NOMO-1 treated with dmso at 0.1 percent for 144 hours (cell line): ENCODE results near the gene STMP1.
"Not testable (repeated sequence)": the region's sequence is repeated elsewhere in the genome, so short reads cannot be mapped to it uniquely, and the experiment has no call there.

Experiments
- DNase-seq: peaks from one replicate; lab custom pipeline; 2025; ENCODE audit not compliant: unreplicated experiment; lab: John Stamatoyannopoulos, UW

Gene STMP1

DNA sequence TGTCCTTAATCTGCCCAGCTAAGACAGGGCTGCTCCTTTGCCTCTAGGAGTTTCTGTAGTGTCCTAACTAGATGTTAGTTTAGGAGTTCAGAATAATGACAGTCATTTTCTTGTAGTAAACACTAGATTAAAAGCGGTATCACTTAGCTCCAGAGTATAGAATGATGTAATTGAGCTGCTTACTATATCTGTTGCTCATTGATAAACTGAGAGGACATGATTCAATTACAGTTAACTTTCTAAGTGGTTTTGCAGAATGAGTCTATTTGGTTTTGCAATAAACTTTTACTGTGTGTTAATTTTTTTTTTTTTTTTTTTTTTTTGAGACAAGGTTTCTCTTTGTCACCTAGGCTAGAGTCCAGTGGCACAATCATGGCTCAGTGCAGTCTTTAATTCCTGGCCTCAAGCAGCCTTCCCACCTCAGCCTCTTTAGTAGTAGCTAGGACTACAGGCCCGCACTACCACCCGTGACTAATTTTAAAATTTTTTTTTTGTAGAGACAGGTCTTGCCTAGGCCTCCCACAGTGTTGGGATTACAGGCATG, 1.8 kb downstream of the STMP1 start:
- no peak for DNase-seq

- DNase-seq: no peak
Observed at GRCh38 chr7:135665042-135665441, 2.7 kb downstream of the STMP1 start.

DNA sequence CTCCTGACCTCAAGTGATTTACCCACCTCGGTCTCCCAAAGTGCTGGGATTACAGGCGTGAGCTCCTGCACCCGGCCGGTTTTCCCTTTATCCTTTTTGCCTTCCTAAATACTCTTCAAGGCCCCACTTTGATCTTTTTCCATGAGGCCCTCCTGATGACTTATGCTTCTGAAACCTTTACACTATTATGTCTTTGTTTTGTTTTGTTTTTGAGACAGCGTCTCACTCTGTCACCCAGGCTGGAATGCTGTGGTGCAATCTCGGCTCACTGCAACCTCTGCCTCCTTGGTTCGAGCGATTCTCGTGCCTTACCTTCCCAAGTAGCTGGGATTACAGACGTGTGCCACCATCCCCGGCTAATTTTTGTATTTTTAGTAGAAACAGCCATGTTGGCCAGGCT, 3.8 kb downstream of the STMP1 start:
- no peak for DNase-seq

GRCh38 chr7:135666846-135667245, 4.5 kb downstream of the STMP1 start:
- no peak for DNase-seq

- not testable (repeated sequence) for DNase-seq
Observed at GRCh38 chr7:135667626-135668025, 5.3 kb downstream of the STMP1 start.

GRCh38 chr7:135668852-135669395, 6.6 kb downstream of the STMP1 start:
- not testable (repeated sequence) for DNase-seq

DNA sequence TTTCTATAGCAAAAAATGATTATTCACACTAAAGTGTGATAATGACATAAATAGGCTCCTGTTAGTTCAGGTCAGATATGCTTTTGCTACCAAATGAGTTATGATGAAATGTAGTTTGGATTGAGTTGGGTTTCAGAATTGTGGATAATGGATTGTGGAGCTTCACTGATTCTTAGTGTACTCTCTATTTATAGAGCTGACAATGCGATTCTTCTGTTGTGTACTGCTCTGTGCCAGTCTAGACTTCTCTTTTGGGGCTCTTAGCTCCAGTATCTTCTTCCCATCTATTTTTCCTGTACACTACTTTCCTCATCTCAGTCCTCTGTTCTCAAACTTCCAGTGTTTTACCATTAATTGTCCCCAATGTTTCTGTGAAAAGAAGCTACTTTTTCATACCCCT, 7.5 kb downstream of the STMP1 start:
- no peak for DNase-seq

- DNase-seq: no peak
Observed at GRCh38 chr7:135670179-135670578, 7.9 kb downstream of the STMP1 start.

DNA sequence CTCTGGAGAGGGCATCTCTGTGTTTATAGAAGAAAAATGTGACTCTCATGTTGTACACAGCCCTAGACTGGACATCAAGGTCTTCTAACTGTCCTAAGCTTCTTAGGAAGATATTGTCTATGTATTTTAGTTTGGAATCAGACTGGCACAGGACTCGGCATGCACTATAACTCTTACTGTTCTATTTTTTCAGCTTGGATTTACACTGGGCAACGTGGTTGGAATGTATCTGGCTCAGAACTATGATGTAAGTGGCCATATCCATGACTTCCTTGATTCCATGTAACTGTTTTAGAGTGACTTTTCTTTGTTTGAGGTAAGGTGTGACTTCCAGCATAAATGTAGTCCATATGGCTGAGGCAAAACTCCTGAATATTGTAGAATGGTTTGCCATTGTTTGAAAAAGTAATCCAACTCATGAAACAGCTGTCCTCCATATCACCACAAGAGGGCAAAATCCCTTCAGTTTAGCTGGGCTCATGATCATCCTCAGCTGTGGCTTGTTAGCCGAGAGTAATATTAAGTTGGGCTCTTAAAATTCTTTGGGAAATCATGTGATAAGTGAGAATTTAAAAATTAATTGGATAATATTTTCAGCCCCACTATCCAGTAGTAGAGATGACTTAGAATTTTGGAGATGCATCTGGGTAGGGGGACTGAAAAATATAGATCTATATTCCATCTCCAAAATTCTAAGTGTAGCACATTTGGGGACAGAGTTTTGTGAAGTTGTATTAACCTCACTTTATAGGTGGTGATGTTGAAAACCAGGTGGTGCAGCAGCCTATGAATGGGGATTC, 10.4 kb downstream of the STMP1 start:
- no peak for DNase-seq

GRCh38 chr7:135673360-135673706, 11.0 kb downstream of the STMP1 start:
- no peak for DNase-seq

DNA sequence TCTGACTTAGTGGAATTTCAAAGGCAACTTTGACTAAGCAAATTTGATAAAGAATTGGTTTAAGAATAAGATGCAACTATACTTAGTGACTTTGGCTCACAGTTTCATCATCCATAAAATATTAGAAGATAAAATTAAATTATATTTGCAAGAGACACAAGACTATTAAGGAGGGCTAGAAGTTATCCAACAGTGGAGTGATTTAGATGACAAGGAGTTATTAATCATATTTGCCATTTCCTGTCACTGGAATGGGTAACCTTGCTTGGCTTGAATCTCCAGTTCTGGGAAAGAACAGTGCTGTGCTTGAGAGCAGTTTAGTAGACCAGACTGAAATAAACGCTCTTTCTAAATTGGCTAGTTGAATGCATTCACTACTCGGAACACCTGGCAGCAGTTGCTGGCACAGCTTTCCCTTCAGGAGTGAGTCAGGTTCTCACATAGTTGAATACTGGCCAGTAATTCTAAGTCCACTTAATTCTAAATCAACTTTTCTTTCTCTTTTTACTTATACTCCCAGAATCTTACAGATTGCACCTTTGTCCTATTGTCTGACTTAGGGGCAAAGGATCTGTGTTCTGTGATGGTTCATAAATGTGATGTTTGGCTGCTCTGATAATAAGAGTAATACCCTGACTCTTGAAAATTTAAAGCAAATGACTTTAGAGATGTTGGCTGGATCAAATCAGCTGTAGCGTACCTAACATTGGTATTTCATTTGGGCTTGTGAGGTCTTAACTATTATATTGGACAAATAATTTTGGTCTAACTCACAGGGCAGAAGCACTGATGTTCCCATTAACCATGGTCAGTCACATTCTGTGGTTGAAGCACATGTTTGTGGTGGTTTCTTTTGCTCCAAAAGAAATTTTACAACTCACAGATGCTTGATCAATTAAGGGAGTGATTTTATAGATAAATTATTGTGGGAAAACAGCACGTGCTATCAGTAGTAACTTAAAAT, 16.6 kb downstream of the STMP1 start:
- DNase-seq: no peak

DNA sequence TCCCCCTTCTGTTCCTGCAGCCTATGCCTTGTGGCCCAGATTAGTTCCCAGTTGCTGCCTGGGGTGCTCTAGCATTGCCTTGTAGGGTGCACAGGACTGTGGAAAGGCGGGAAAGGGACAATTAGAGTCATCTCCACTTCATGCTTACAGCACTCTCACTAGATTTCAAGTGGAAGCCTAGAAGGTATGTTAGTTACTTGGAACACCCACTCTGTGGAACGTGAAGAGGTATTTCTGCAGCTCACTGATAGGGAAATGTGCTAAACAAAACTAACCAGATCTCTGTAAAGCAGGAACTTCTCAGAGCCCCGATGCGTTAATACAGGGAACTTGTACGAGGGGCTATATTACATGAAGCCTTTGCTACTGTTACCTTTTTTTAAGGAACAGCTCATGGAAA, 19.4 kb downstream of the STMP1 start:
- no peak for DNase-seq

- DNase-seq: no peak
Observed at GRCh38 chr7:135682191-135682590, 19.9 kb downstream of the STMP1 start.

DNA sequence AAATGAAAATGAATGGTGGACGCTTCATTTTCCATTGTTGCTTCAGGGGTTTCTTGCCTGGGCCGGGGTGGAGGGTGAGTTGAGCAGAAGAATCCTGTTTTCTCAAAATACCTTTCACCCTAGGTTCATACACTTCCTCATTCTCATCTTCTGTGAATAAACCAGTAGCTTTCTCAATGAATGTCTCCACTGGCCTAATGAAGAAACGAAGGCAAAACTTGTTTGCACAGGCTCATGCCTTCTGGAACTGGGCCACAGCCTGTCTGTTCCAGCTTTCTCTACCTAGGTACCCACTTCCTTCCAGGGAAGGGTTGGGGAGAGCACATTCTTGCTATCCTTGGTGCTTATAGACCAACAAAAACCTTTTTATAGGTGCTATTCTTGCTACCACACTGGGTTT, 21.3 kb downstream of the STMP1 start:
- DNase-seq: no peak

DNA sequence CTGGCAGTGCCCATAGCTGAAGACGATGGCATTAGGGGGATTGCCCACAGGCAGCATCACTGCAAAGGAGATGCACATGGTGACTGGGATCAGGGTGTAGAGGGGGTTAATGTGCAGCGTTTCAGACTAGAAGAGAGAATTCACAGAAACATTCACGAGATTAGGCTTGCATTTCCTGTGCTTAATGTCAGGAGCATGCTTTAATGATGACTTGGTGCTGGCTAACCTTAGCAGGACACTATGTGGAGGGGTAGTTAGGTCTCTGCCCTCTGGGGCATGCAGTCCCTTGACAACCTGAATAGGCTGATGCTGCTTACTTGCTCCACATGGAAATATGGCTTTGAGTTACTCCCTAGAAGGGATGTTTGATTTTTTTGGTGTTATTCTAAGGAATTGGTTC, 21.8 kb downstream of the STMP1 start:
- no peak for DNase-seq

- DNase-seq: no peak
Observed at GRCh38 chr7:135684699-135685098, 22.4 kb downstream of the STMP1 start.

- no peak for DNase-seq
Observed at GRCh38 chr7:135685306-135686084, 23.2 kb downstream of the STMP1 start.

DNA sequence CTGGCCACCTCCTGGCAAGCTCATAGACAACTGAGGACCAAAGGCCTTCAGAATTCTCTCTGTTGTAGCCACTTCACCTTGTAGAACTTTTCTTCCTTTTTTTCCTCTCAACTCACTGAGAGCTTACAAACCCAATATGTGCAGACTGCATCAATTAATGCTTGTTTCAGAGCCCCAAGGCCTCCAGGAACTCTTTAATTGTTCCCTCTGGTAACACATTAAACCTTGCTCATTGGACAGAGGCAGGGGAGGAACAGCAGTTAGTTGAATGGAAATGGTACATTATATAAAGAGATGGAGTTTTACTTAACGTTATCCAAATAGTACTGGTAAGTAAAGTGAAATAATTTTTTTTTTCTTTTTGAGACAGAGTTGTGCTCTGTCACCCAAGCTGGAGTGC, 25.2 kb downstream of the STMP1 start:
- no peak for DNase-seq

- DNase-seq: no peak
Observed at GRCh38 chr7:135690566-135690965, 28.3 kb downstream of the STMP1 start.

DNA sequence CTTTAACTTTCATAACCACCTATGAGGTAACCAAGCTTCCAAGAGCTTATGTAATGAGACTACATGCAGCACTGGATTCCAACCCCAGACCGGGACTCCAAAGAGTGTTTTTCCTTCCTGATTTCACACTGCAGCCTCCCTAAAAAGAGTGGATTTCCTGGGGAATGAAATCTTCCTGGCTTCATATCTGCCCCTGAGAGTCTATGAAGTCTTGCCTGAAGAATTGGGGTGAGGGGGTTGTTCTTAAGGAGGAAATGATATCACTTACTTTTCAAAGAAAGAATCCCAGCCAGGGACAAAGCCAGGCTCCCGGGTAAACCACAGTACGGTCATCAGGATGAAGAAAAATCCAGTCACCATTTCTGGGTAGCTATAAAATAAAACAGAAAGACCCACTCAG, 29.7 kb downstream of the STMP1 start:
- no peak for DNase-seq

GRCh38 chr7:135692606-135693005, 30.3 kb downstream of the STMP1 start:
- not testable (repeated sequence) for DNase-seq
